ENCODE measurements around the gene TAMALIN.

Gene TAMALIN

GRCh38 chr12:51980809-51981127 lies 26.0 kb upstream of the TAMALIN start:
- no peaks in the 10 kb centered on the region for H3K4me1 ChIP-seq (ENCODE audit: control insufficient read depth, insufficient read depth, low read length)
- WGBS (ENCODE audit: insufficient coverage, insufficient read length): no CpG with 5 or more reads among the region's 10 CpGs
- no peak overlapping the region for H3K4me3 ChIP-seq (ENCODE audit: low read length)
- no peak for DNase-seq (ENCODE audit: low read depth, low spot score)
- H3K36me3 ChIP-seq (ENCODE audit: control insufficient read depth, insufficient read depth, low read length): peaks cover 8% of the 10 kb centered on the region; the same call in 1 of the 2 replicates
- H3K27ac ChIP-seq (ENCODE audit: low read length): no peak overlapping the region
- no peaks in the 10 kb centered on the region for H3K27me3 ChIP-seq (ENCODE audit: control insufficient read depth, insufficient read depth, low read length)
- H3K9me3 ChIP-seq (ENCODE audit: control insufficient read depth, insufficient read depth, low read length): no peaks in the 10 kb centered on the region

- no peak for DNase-seq (ENCODE audit: low read depth, low spot score)
- H3K36me3 ChIP-seq (ENCODE audit: control insufficient read depth, insufficient read depth, low read length): peaks cover 8% of the 10 kb centered on the region; the same call in 1 of the 2 replicates
- H3K4me1 ChIP-seq (ENCODE audit: control insufficient read depth, insufficient read depth, low read length): no peaks in the 10 kb centered on the region
- no peak overlapping the region for H3K27ac ChIP-seq (ENCODE audit: low read length)
- no CpG with 5 or more reads among the region's 6 CpGs for WGBS (ENCODE audit: insufficient coverage, insufficient read length)
- H3K27me3 ChIP-seq (ENCODE audit: control insufficient read depth, insufficient read depth, low read length): no peaks in the 10 kb centered on the region
- no peaks in the 10 kb centered on the region for H3K9me3 ChIP-seq (ENCODE audit: control insufficient read depth, insufficient read depth, low read length)
- no peak overlapping the region for H3K4me3 ChIP-seq (ENCODE audit: low read length)
These were observed 22.1 kb upstream of the TAMALIN start for GRCh38 chr12:51984657-51985056.

- Histone ChIP-seq H3K9me3 (ENCODE audit: control insufficient read depth, insufficient read depth, low read length) (no peaks in the 10 kb centered on the region), H3K27me3 (ENCODE audit: control insufficient read depth, insufficient read depth, low read length) (no peaks in the 10 kb centered on the region), H3K4me3 (ENCODE audit: low read length) (no peak overlapping the region), H3K36me3 (ENCODE audit: control insufficient read depth, insufficient read depth, low read length) (peaks cover 8% of the 10 kb centered on the region; the same call in 1 of the 2 replicates), H3K27ac (ENCODE audit: low read length) (no peak overlapping the region), H3K4me1 (ENCODE audit: control insufficient read depth, insufficient read depth, low read length) (no peaks in the 10 kb centered on the region)
- WGBS (ENCODE audit: insufficient coverage, insufficient read length): no CpG with 5 or more reads among the region's 9 CpGs
- no peak for DNase-seq (ENCODE audit: low read depth, low spot score)
These were observed 21.5 kb upstream of the TAMALIN start for GRCh38 chr12:51985154-51985835.

GRCh38 chr12:51986834-51987233 lies 19.9 kb upstream of the TAMALIN start:
- whole genome bisulfite sequencing (ENCODE audit: insufficient coverage, insufficient read length): no CpG with 5 or more reads among the region's 8 CpGs
- no peaks in the 10 kb centered on the region for H3K9me3 ChIP-seq (ENCODE audit: control insufficient read depth, insufficient read depth, low read length)
- no peak overlapping the region for H3K4me3 ChIP-seq (ENCODE audit: low read length)
- H3K4me1 ChIP-seq (ENCODE audit: control insufficient read depth, insufficient read depth, low read length): no peaks in the 10 kb centered on the region
- no peak overlapping the region for H3K27ac ChIP-seq (ENCODE audit: low read length)
- no peak for DNase-seq (ENCODE audit: low read depth, low spot score)
- peaks cover 8% of the 10 kb centered on the region; the same call in 1 of the 2 replicates for H3K36me3 ChIP-seq (ENCODE audit: control insufficient read depth, insufficient read depth, low read length)
- H3K27me3 ChIP-seq (ENCODE audit: control insufficient read depth, insufficient read depth, low read length): no peaks in the 10 kb centered on the region

GRCh38 chr12:51992246-51992645 lies 14.5 kb upstream of the TAMALIN start:
- Histone ChIP-seq H3K4me3 (ENCODE audit: low read length) (no peak overlapping the region), H3K27ac (ENCODE audit: low read length) (no peak overlapping the region), H3K9me3 (ENCODE audit: control insufficient read depth, insufficient read depth, low read length) (no peaks in the 10 kb centered on the region), H3K36me3 (ENCODE audit: control insufficient read depth, insufficient read depth, low read length) (no peaks in the 10 kb centered on the region; the same call in 1 of the 2 replicates), H3K4me1 (ENCODE audit: control insufficient read depth, insufficient read depth, low read length) (no peaks in the 10 kb centered on the region), H3K27me3 (ENCODE audit: control insufficient read depth, insufficient read depth, low read length) (no peaks in the 10 kb centered on the region)
- WGBS (ENCODE audit: insufficient coverage, insufficient read length): no CpG with 5 or more reads among the region's 5 CpGs
- no peak for DNase-seq (ENCODE audit: low read depth, low spot score)

GRCh38 chr12:51994539-51994820 lies 12.3 kb upstream of the TAMALIN start:
- Histone ChIP-seq H3K27ac (ENCODE audit: low read length) (no peak overlapping the region), H3K9me3 (ENCODE audit: control insufficient read depth, insufficient read depth, low read length) (no peaks in the 10 kb centered on the region), H3K4me1 (ENCODE audit: control insufficient read depth, insufficient read depth, low read length) (no peaks in the 10 kb centered on the region), H3K36me3 (ENCODE audit: control insufficient read depth, insufficient read depth, low read length) (no peaks in the 10 kb centered on the region; the same call in 1 of the 2 replicates), H3K4me3 (ENCODE audit: low read length) (no peak overlapping the region), H3K27me3 (ENCODE audit: control insufficient read depth, insufficient read depth, low read length) (no peaks in the 10 kb centered on the region)
- DNase-seq (ENCODE audit: low read depth, low spot score): no peak
- no CpG with 5 or more reads among the region's 17 CpGs for WGBS (ENCODE audit: insufficient coverage, insufficient read length)

- 100% methylated on average over 1 of the region's 4 CpGs for WGBS (ENCODE audit: insufficient coverage, insufficient read length)
- H3K27ac ChIP-seq (ENCODE audit: low read length): no peak overlapping the region
- H3K27me3 ChIP-seq (ENCODE audit: control insufficient read depth, insufficient read depth, low read length): no peaks in the 10 kb centered on the region
- H3K9me3 ChIP-seq (ENCODE audit: control insufficient read depth, insufficient read depth, low read length): no peaks in the 10 kb centered on the region
- no peaks in the 10 kb centered on the region for H3K4me1 ChIP-seq (ENCODE audit: control insufficient read depth, insufficient read depth, low read length)
- H3K36me3 ChIP-seq (ENCODE audit: control insufficient read depth, insufficient read depth, low read length): no peaks in the 10 kb centered on the region; the same call in 1 of the 2 replicates
- no peak for DNase-seq (ENCODE audit: low read depth, low spot score)
- H3K4me3 ChIP-seq (ENCODE audit: low read length): no peak overlapping the region
These were observed 11.8 kb upstream of the TAMALIN start for GRCh38 chr12:51994959-51995358.

GRCh38 chr12:51997136-51997535 lies 9.6 kb upstream of the TAMALIN start:
- Histone ChIP-seq H3K36me3 (ENCODE audit: control insufficient read depth, insufficient read depth, low read length) (no peaks in the 10 kb centered on the region; the same call in 1 of the 2 replicates), H3K27me3 (ENCODE audit: control insufficient read depth, insufficient read depth, low read length) (no peaks in the 10 kb centered on the region), H3K4me1 (ENCODE audit: control insufficient read depth, insufficient read depth, low read length) (no peaks in the 10 kb centered on the region), H3K27ac (ENCODE audit: low read length) (no peak overlapping the region), H3K4me3 (ENCODE audit: low read length) (no peak overlapping the region), H3K9me3 (ENCODE audit: control insufficient read depth, insufficient read depth, low read length) (no peaks in the 10 kb centered on the region)
- DNase-seq (ENCODE audit: low read depth, low spot score): no peak
- WGBS (ENCODE audit: insufficient coverage, insufficient read length): no CpG with 5 or more reads among the region's 5 CpGs

- peaks cover 25% of the 10 kb centered on the region for H3K27me3 ChIP-seq (ENCODE audit: control insufficient read depth, insufficient read depth, low read length)
- H3K9me3 ChIP-seq (ENCODE audit: control insufficient read depth, insufficient read depth, low read length): no peaks in the 10 kb centered on the region
- no peaks in the 10 kb centered on the region for H3K36me3 ChIP-seq (ENCODE audit: control insufficient read depth, insufficient read depth, low read length)
- H3K4me1 ChIP-seq (ENCODE audit: control insufficient read depth, insufficient read depth, low read length): peaks cover 5% of the 10 kb centered on the region; the same call in 1 of the 2 replicates
- H3K4me3 ChIP-seq (ENCODE audit: low read length): no peak overlapping the region
- DNase-seq (ENCODE audit: low read depth, low spot score): no peak
- H3K27ac ChIP-seq (ENCODE audit: low read length): no peak overlapping the region
- WGBS (ENCODE audit: insufficient coverage, insufficient read length): no CpG with 5 or more reads among the region's 8 CpGs
These were observed 3.7 kb upstream of the TAMALIN start for GRCh38 chr12:52003016-52003550.

GRCh38 chr12:52003591-52003990 lies 3.2 kb upstream of the TAMALIN start:
- WGBS (ENCODE audit: insufficient coverage, insufficient read length): no CpG with 5 or more reads among the region's 6 CpGs

More at GRCh38 chr12:52003591-52003990, 3.2 kb upstream of the TAMALIN start:
- no peaks in the 10 kb centered on the region for H3K36me3 ChIP-seq (ENCODE audit: control insufficient read depth, insufficient read depth, low read length)
- peaks cover 5% of the 10 kb centered on the region; the same call in 1 of the 2 replicates for H3K4me1 ChIP-seq (ENCODE audit: control insufficient read depth, insufficient read depth, low read length)
- DNase-seq (ENCODE audit: low read depth, low spot score): no peak
- H3K27ac ChIP-seq (ENCODE audit: low read length): no peak overlapping the region
- peaks cover 28% of the 10 kb centered on the region for H3K27me3 ChIP-seq (ENCODE audit: control insufficient read depth, insufficient read depth, low read length)
- no peak overlapping the region for H3K4me3 ChIP-seq (ENCODE audit: low read length)
- H3K9me3 ChIP-seq (ENCODE audit: control insufficient read depth, insufficient read depth, low read length): no peaks in the 10 kb centered on the region
